ENCODE data around the gene WNT8A.

WNT8A gene

GRCh38 chr5:138110266-138110963, 26.6 kb downstream of the WNT8A start:
- no peak overlapping the region for H3K27ac ChIP-seq
- no peak for TF ChIP-seq CTCF (conservative IDR thresholded peaks at IDR 0.05)

DNA sequence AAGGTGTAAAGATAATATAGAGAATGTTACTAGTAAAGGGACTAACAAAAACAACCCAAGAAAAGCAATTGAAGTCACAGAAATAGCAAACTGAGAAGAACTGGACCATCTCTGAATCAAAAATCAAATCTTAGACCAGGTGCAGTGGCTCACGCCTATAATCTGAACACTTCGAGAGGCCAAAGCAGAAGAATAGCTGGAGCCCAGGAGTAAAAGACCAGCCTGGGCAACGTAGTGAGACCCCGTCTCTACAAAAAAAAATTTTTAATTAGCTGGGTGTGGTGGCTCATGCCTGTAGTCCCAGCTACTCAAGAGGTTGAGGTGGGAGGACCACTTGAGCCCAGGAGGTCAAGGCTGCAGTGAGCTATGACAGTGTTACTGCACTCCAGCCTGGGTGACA, 27.3 kb downstream of the WNT8A start:
- H3K27ac ChIP-seq = no peak overlapping the region

DNA sequence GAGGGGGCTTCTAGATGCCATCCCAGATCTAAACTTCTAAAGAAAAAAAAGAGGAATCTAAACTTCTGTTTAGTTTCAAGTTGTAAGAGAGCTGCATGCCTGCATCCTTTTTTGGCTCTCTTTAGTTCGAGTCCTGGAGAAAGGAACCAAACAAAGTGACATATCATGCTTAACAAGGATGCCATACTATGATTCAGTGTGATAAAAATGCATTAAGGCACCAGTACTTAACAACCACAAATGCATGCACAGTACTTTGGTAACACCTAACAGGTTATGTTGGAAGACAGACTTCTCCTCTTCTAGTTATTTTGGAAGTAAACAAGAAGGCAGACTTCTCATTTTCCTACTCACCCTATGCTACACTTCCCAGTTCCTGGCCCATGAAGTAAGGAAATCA, 28.1 kb downstream of the WNT8A start:
- no peak overlapping the region for H3K27ac ChIP-seq
- no peak for TF ChIP-seq CTCF (conservative IDR thresholded peaks at IDR 0.05)

More for the DNA sequence above, 27.3 kb downstream of the WNT8A start:
- TF ChIP-seq CTCF (conservative IDR thresholded peaks at IDR 0.05) = no peak

GRCh38 chr5:138115254-138115653, 31.4 kb downstream of the WNT8A start:
- TF ChIP-seq CTCF (conservative IDR thresholded peaks at IDR 0.05) = no peak
- H3K27ac ChIP-seq = no peak overlapping the region

DNA sequence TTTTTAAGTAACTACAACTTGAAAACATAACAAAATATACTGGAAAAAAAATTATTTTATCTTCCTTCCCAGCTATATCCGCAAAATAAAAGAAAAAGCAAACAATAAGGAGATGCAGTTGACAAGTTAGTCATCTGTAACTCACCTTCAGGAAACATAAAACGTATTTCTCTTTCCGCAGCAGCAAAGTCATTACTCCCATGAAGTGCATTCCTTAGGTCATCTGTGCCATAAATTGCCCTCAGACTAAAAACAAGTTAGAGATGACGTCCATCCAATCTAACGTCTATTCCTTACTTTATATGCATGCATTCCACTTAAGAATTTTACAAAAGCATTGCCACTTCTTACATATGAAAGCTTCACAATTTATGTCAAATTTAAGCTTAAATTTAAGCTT, 44.5 kb downstream of the WNT8A start:
- peak overlapping the region; percentile 26 for H3K27ac ChIP-seq
- TF ChIP-seq CTCF (conservative IDR thresholded peaks at IDR 0.05) = no peak

- peak overlapping the region; percentile 26 for H3K27ac ChIP-seq
- TF ChIP-seq CTCF (conservative IDR thresholded peaks at IDR 0.05) = no peak
These were observed 45.5 kb downstream of the WNT8A start for GRCh38 chr5:138129347-138129746.

DNA sequence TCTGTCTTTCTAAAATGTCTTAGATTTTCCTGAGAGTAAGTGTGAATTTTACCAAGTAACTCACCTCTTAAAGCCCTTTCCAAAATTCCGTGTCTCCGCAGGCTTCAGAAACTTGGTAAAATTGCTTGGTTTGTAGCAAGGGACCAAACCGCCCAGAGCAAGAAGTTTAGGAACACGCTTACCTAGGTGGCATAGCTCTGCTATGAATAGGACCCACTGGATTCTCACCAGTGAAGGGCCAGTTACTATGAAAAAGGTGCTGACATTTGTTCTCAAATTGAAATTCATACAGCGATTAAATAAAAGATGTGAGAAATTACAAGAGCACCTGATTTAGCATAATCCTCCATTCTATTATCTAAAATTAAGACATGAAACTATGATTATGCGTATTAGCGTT, 48.7 kb downstream of the WNT8A start:
- no peak overlapping the region for H3K27ac ChIP-seq
- TF ChIP-seq CTCF (conservative IDR thresholded peaks at IDR 0.05) = no peak
